Measurements from ENCODE around the gene TRIM37.

TRIM37 gene

GRCh38 chr17:59024916-59025315, 81.8 kb downstream of the TRIM37 start:
- Histone ChIP-seq H3K27ac (replicated peaks) (no peak overlapping the region), H3K27me3 (ENCODE audit: insufficient read depth, poor library complexity, severe bottlenecking) (no peaks in the 10 kb centered on the region), H3K4me3 (replicated peaks; ENCODE audit: insufficient read depth, low read length) (no peak overlapping the region)
- DNase-seq (ENCODE audit: low read depth in 1 of 2, low spot score in 1 of 2): no peak
- TF ChIP-seq GABPA (IDR thresholded peaks at IDR 0.05; ENCODE audit: low read depth) (no peak), SPI1 (IDR thresholded peaks at IDR 0.05; ENCODE audit: borderline replicate concordance, low read depth) (no peak), CTCF (IDR thresholded peaks at IDR 0.05; ENCODE audit: insufficient read depth, low read length) (no peak), REST (IDR thresholded peaks at IDR 0.05; ENCODE audit: insufficient replicate concordance, low read depth) (no peak), POLR2AphosphoS5 (IDR thresholded peaks at IDR 0.05; ENCODE audit: low read depth) (no peak)

GRCh38 chr17:59018019-59018418, 88.7 kb downstream of the TRIM37 start:
- Histone ChIP-seq H3K4me3 (replicated peaks; ENCODE audit: insufficient read depth, low read length) (no peak overlapping the region), H3K27me3 (ENCODE audit: insufficient read depth, poor library complexity, severe bottlenecking) (no peaks in the 10 kb centered on the region), H3K27ac (replicated peaks) (no peak overlapping the region)
- TF ChIP-seq GABPA (IDR thresholded peaks at IDR 0.05; ENCODE audit: low read depth): no peak
- TF ChIP-seq SPI1 (IDR thresholded peaks at IDR 0.05; ENCODE audit: borderline replicate concordance, low read depth): no peak
- TF ChIP-seq POLR2AphosphoS5 (IDR thresholded peaks at IDR 0.05; ENCODE audit: low read depth): no peak
- no peak for TF ChIP-seq REST (IDR thresholded peaks at IDR 0.05; ENCODE audit: insufficient replicate concordance, low read depth)
- TF ChIP-seq CTCF (IDR thresholded peaks at IDR 0.05; ENCODE audit: insufficient read depth, low read length): no peak
- no peak for DNase-seq (ENCODE audit: low read depth in 1 of 2, low spot score in 1 of 2)

- H3K27me3 ChIP-seq (ENCODE audit: insufficient read depth, poor library complexity, severe bottlenecking): no peaks in the 10 kb centered on the region
- no peak overlapping the region for H3K4me3 ChIP-seq (replicated peaks; ENCODE audit: insufficient read depth, low read length)
- no peak for TF ChIP-seq CTCF (IDR thresholded peaks at IDR 0.05; ENCODE audit: insufficient read depth, low read length)
- no peak for TF ChIP-seq GABPA (IDR thresholded peaks at IDR 0.05; ENCODE audit: low read depth)
- TF ChIP-seq POLR2AphosphoS5 (IDR thresholded peaks at IDR 0.05; ENCODE audit: low read depth): no peak
- TF ChIP-seq SPI1 (IDR thresholded peaks at IDR 0.05; ENCODE audit: borderline replicate concordance, low read depth): no peak
- no peak for TF ChIP-seq REST (IDR thresholded peaks at IDR 0.05; ENCODE audit: insufficient replicate concordance, low read depth)
- DNase-seq (ENCODE audit: low read depth in 1 of 2, low spot score in 1 of 2): no peak
- no peak overlapping the region for H3K27ac ChIP-seq (replicated peaks)
Measured at GRCh38 chr17:59011975-59012374, 94.7 kb downstream of the TRIM37 start.

Measured in HL-60 (cell line).